IPS-15b (cell line): Measurements from ENCODE around the gene KATNIP.

Experiments
- H3K27me3 ChIP-seq: one replicate; pipeline ENCODE4 v1.6.1; 2013; ENCODE audit warnings: low read length; ENCODE audit not compliant: control insufficient read depth, insufficient read depth
- H3K36me3 ChIP-seq: one replicate; pipeline ENCODE4 v1.6.1; 2013; ENCODE audit warnings: low read length; ENCODE audit not compliant: control insufficient read depth, insufficient read depth
- H3K4me1 ChIP-seq: one replicate; pipeline ENCODE4 v1.6.1; 2013; ENCODE audit warnings: mild to moderate bottlenecking, low read length; ENCODE audit not compliant: control insufficient read depth, insufficient read depth
- H3K4me3 ChIP-seq: one replicate; pipeline ENCODE4 v1.5.1; 2013; ENCODE audit warnings: low read depth, low read length
- H3K9ac ChIP-seq: one replicate; pipeline ENCODE4 v1.6.1; 2013; ENCODE audit warnings: low read depth, mild to moderate bottlenecking, low read length
- H3K9me3 ChIP-seq: one replicate; pipeline ENCODE4 v1.6.1; 2013; ENCODE audit warnings: mild to moderate bottlenecking, low read length; ENCODE audit not compliant: control insufficient read depth, insufficient read depth

The KATNIP gene

GRCh38 chr16:27518226-27518625, 31.7 kb upstream of the KATNIP start:
- H3K36me3 ChIP-seq = peaks cover 13% of the 10 kb centered on the region
- no peaks in the 10 kb centered on the region for H3K27me3 ChIP-seq
- no peaks in the 10 kb centered on the region for H3K9me3 ChIP-seq
- H3K4me1 ChIP-seq = no peaks in the 10 kb centered on the region
- H3K9ac ChIP-seq = no peak overlapping the region
- H3K4me3 ChIP-seq = no peak overlapping the region

GRCh38 chr16:27520982-27521673, 28.8 kb upstream of the KATNIP start:
- peaks cover 18% of the 10 kb centered on the region for H3K36me3 ChIP-seq
- H3K9me3 ChIP-seq = no peaks in the 10 kb centered on the region
- H3K27me3 ChIP-seq = no peaks in the 10 kb centered on the region
- H3K4me3 ChIP-seq = no peak overlapping the region
- H3K4me1 ChIP-seq = no peaks in the 10 kb centered on the region
- H3K9ac ChIP-seq = no peak overlapping the region

- H3K4me3 ChIP-seq = no peak overlapping the region
- H3K36me3 ChIP-seq = peaks cover 14% of the 10 kb centered on the region
- no peaks in the 10 kb centered on the region for H3K4me1 ChIP-seq
- no peak overlapping the region for H3K9ac ChIP-seq
- H3K9me3 ChIP-seq = no peaks in the 10 kb centered on the region
- H3K27me3 ChIP-seq = no peaks in the 10 kb centered on the region
These were observed 27.7 kb upstream of the KATNIP start for GRCh38 chr16:27522173-27522707.

GRCh38 chr16:27526180-27526579, 23.8 kb upstream of the KATNIP start:
- H3K27me3 ChIP-seq = no peaks in the 10 kb centered on the region
- H3K36me3 ChIP-seq = peaks cover 38% of the 10 kb centered on the region
- H3K4me3 ChIP-seq = no peak overlapping the region
- H3K4me1 ChIP-seq = no peaks in the 10 kb centered on the region
- H3K9me3 ChIP-seq = no peaks in the 10 kb centered on the region
- no peak overlapping the region for H3K9ac ChIP-seq

GRCh38 chr16:27528294-27528693, 21.6 kb upstream of the KATNIP start:
- Histone ChIP-seq H3K4me3 (no peak overlapping the region), H3K4me1 (no peaks in the 10 kb centered on the region), H3K27me3 (no peaks in the 10 kb centered on the region), H3K9me3 (no peaks in the 10 kb centered on the region), H3K36me3 (peaks cover 48% of the 10 kb centered on the region), H3K9ac (no peak overlapping the region)

- Histone ChIP-seq H3K4me3 (no peak overlapping the region), H3K27me3 (no peaks in the 10 kb centered on the region), H3K36me3 (peaks cover 49% of the 10 kb centered on the region), H3K9me3 (no peaks in the 10 kb centered on the region), H3K9ac (no peak overlapping the region), H3K4me1 (no peaks in the 10 kb centered on the region)
These were observed 20.0 kb upstream of the KATNIP start for GRCh38 chr16:27529962-27530361.

- Histone ChIP-seq H3K4me1 (no peaks in the 10 kb centered on the region), H3K9ac (no peak overlapping the region), H3K9me3 (no peaks in the 10 kb centered on the region), H3K27me3 (no peaks in the 10 kb centered on the region), H3K36me3 (peaks cover 50% of the 10 kb centered on the region), H3K4me3 (no peak overlapping the region)
These were observed 18.8 kb upstream of the KATNIP start for GRCh38 chr16:27531186-27531585.

GRCh38 chr16:27531826-27532800, 17.8 kb upstream of the KATNIP start:
- Histone ChIP-seq H3K27me3 (no peaks in the 10 kb centered on the region), H3K9ac (no peak overlapping the region), H3K36me3 (peaks cover 58% of the 10 kb centered on the region), H3K4me3 (no peak overlapping the region), H3K4me1 (no peaks in the 10 kb centered on the region), H3K9me3 (no peaks in the 10 kb centered on the region)

GRCh38 chr16:27534256-27534655, 15.7 kb upstream of the KATNIP start:
- Histone ChIP-seq H3K4me3 (no peak overlapping the region), H3K27me3 (no peaks in the 10 kb centered on the region), H3K36me3 (peaks cover 53% of the 10 kb centered on the region), H3K4me1 (no peaks in the 10 kb centered on the region), H3K9me3 (no peaks in the 10 kb centered on the region), H3K9ac (no peak overlapping the region)

- no peaks in the 10 kb centered on the region for H3K27me3 ChIP-seq
- no peak overlapping the region for H3K4me3 ChIP-seq
- H3K9ac ChIP-seq = no peak overlapping the region
- H3K9me3 ChIP-seq = no peaks in the 10 kb centered on the region
- no peaks in the 10 kb centered on the region for H3K4me1 ChIP-seq
- H3K36me3 ChIP-seq = peaks cover 55% of the 10 kb centered on the region
These were observed 11.4 kb upstream of the KATNIP start for GRCh38 chr16:27538528-27538927.

GRCh38 chr16:27539120-27539519, 10.8 kb upstream of the KATNIP start:
- no peaks in the 10 kb centered on the region for H3K4me1 ChIP-seq
- H3K4me3 ChIP-seq = no peak overlapping the region
- H3K27me3 ChIP-seq = no peaks in the 10 kb centered on the region
- H3K9me3 ChIP-seq = no peaks in the 10 kb centered on the region
- H3K9ac ChIP-seq = no peak overlapping the region
- H3K36me3 ChIP-seq = peaks cover 59% of the 10 kb centered on the region
